HG03460 (cell line): ENCODE measurements around the gene UBC.

ENCODE experiments used
- ATAC-seq: cut with Tn5 transposase; IDR thresholded peaks from one replicate; pipeline ENCODE4 v1.9.1; 2021; ENCODE audit not compliant: unreplicated experiment

Gene UBC

DNA sequence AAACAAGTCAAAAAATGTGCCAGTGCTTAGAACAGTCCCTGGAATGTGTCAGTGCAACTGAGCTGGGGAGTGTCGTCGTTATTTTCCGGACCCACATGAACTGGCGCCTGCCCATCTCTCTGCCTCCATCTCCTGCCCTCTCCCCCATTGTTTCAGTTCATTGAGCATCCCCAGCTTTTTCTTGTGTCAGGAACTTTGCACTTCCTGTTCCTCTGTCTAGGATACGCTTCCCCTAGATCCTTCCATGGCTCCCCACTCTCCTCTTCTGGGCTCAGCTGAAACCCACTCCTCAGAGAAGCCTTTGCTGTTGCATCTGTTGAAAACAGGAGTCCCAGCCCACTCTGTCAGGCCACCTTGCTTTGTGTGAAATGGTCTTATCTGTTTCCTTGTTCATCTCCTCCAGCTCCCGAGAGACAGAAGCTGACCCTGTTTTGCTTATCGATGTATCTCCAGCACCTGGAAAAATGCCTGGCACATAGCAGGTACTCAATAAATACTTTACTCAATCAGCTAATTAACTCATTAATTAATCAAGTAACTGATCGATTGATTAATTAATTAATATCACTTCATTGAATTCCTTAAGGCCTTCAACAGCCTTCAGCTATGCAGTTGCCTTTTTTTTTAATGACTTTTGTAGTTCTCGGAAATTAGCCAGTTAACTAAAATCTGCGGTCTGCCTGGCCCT lies 48.1 kb downstream of the UBC start:
- no peak for ATAC-seq

DNA sequence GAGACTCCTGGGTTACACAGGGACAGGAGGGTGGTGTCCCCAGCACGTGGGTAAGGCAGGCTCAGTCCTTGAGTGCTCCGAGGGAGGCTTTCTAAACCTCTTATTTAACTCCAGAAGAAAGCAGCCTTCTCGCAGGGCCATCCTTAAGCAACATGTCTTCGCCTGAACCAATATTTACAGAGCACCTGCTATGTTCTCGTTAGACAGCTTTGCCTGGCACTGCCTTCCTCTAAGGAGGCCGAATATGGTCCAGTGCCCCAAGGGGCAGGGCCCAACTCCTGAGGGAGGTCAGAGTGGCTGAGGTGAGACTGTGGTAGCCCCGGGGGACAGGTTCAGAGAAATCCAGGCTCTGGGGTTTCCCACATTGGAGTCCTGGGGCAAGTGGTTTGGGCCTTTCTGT lies 48.7 kb downstream of the UBC start:
- no peak for ATAC-seq

DNA sequence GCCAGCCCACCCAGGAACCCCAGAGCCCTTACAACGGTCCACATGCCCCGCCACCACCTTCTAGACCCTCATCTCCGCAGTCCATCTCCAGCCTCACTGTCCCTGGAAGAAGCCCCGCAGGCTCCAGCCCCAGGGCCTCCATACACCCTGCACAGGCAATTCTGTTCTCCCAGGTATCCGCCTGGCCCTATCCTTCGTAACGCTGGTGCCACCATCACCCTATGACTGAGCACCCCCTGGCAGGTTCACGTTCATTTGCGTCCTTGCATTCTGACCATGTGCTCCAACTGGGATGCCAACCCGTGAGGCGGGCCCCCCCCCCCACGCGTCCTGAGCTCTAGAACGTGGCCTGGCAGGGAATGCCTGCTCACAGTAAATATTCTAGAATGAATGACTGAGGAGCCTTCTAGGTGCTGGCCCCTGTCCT lies 50.1 kb downstream of the UBC start:
- no peak for ATAC-seq

DNA sequence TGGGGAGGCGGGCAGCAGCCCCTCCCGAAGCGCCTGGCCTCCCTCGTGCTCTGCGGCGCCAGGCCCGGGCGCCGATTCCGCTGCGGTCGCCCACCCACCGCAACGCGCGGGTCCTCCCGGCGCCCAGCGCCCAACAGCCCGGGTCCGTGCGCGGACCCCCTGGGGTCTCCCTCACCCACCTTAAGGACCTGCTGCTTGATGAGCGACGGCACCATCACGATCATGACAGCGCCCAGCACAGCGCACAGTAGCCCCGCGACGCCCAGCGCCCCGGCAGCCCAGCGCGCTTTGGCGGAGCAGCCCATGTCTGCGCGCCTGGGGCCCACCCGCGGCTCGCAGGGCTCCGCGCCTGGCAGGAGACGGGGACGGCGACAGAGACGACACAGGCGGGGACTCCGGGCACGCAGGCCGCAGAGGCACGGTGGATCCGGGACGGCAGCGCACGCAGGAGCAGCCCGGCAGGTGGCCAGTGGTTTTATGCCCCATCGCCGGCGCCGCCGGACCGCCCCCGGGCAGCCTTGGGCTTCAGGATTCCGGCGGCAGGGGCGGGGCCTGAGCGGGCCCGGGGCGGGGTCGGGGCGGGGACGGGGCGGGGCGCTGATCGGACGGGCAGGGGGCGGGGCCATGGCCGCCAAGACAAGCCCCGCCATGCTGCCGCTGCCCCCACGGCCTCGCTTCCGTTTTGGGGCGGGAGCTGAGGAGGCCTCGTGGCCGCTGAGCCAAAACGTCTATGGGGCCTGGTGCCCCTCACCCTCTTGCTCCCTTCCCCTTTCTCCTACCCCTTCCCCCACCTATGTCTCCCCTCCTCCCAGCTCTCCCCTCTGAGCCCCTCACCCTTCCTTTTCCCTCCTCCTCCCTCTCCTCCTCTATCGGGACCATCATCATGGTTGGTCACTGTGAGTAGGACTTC lies 50.8 kb downstream of the UBC start, which contains the start of gene SCARB1:
Gene SCARB1 (minus strand): TSS at position 449 of the 910 bp plus-strand sequence. CDS start 144 bp downstream, at position 305.
- ATAC-seq = peak; percentile 71

DNA sequence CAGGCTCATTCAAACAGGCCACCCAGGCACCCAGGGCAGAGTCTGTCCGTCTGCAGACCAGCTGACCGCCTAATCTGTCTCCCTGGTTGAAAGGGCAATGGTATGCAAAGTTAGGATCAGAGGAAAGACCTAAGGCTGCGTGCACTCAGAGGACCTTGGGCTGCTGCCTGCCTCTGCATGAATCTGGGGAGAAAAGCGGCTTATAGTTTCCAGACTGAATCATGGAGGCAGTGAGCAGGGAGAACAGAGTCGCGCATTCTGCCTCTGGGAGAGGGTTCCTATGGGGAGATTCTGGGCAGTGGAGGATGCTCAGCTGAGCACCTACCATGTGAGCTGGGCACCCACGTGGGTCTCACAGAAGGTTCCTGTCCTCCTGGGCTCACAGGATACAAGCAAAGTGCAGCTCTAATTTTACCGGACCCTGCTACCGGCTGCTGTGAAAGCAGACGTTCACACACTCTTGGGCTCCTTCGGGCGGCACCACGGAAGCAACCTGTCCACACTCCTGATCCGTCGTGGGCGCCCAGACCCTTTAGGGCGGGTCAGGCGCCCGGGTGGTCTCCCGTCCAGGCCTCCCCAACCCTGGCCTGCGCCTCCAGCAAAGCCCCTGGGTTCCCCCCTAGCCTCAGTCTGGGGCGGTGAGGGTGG lies 51.6 kb downstream of the UBC start:
- ATAC-seq = peak; percentile 20

DNA sequence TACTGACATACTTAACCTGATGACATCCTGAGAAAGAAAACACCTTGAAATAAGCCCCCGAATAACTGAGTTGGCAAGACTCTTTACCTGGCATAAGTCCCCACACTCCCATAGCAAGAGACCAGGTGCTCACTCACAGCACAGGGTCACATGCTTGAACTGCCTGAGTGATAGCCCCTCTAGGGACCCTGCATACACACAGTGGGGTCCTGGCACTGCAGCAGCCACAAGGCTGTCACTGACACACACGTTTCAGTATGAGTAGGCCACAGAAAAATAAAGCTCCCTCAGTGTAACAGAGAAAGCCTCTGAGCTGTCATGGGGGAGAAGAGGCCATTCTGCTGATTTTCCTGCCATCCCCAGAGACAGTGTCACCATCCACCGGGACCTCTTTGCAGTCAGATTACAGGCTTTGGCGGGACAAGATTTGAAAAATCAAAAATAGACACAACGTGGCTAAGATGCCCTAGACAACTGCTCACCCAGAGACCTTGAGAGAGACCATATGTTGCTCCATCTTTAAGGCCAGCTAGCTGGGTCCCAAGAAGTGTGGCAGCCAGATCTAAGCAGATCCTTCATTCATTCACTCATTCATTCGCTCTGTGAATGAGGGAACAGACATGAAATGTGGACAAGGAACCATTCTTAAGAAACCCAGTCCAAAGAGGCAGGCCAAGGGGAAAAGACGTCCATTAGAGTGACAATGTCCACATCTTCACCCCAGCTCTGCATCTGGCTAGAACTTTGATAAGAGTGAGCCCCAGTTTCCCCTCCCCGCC lies 52.4 kb downstream of the UBC start:
- ATAC-seq = peak; percentile 38
